ENCODE data around the gene LTBP1. TPM values are rescaled to one million over a fixed set of nuclear protein-coding genes. Genes with fewer than 3 reads are reported as not detected.

The LTBP1 gene
- total RNA-seq, 3 donors from 2014 or later (not counting 1 experiment from before 2014, with no cell fraction given), result 1.7 to 4.7 (median 3.5) TPM

DNA sequence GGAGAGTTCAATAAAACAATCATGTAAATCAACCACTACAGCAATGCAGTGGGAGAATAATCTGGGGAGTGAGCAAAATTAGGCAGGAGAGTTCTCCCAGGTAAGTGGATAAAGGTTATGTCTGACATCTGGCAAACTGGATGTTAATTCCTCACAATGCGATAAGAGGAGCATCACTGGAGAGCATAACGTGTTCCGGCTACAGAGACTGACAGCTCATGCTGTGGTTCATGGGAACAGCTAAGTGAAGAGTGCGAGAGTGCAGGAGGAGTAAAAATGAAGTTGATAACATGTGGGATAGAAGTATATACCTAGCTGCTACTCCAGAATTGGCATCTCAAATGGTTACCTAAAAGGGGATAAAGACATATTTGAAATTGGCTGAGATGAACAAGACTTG, 153.2 kb downstream of the LTBP1 start:
- intact Hi-C loops (cut with micrococcal nuclease), result no loop called here
- Mint-ChIP-seq H3K36me3 (no peaks in the 10 kb centered on the region), H3K27ac (no peak overlapping the region), H3K27me3 (ENCODE audit: low read depth in 2 of 2) (peaks cover 16 to 20% of the 10 kb centered on the region in 2 donors), H3K4me1 (no peaks in the 10 kb centered on the region), H3K4me3 (no peak overlapping the region), H3K9me3 (no peaks in the 10 kb centered on the region)
- no peak overlapping the region for H3K27ac ChIP-seq (ENCODE audit: low read length)
- H3K9me3 ChIP-seq (ENCODE audit: control insufficient read depth, insufficient read depth, low read length), result no peaks in the 10 kb centered on the region
- H3K36me3 ChIP-seq (ENCODE audit: control insufficient read depth, insufficient read depth, low read length), result no peaks in the 10 kb centered on the region
- H3K4me1 ChIP-seq (ENCODE audit: control insufficient read depth, insufficient read depth, low read length), result no peaks in the 10 kb centered on the region
- no peak overlapping the region for H3K4me3 ChIP-seq (ENCODE audit: low read length)
- ATAC-seq (no peak), DNase-seq (no peak)
- TF ChIP-seq, protein P1, sequence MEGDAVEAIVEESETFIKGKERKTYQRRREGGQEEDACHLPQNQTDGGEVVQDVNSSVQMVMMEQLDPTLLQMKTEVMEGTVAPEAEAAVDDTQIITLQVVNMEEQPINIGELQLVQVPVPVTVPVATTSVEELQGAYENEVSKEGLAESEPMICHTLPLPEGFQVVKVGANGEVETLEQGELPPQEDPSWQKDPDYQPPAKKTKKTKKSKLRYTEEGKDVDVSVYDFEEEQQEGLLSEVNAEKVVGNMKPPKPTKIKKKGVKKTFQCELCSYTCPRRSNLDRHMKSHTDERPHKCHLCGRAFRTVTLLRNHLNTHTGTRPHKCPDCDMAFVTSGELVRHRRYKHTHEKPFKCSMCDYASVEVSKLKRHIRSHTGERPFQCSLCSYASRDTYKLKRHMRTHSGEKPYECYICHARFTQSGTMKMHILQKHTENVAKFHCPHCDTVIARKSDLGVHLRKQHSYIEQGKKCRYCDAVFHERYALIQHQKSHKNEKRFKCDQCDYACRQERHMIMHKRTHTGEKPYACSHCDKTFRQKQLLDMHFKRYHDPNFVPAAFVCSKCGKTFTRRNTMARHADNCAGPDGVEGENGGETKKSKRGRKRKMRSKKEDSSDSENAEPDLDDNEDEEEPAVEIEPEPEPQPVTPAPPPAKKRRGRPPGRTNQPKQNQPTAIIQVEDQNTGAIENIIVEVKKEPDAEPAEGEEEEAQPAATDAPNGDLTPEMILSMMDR (IDR thresholded peaks at IDR 0.05), result no peak
- no peaks in the 10 kb centered on the region for H3K27me3 ChIP-seq (ENCODE audit: control insufficient read depth, insufficient read depth, low read length)
- WGBS (ENCODE audit: insufficient coverage), result 92% methylated on average over 4 of the region's 4 CpGs

DNA sequence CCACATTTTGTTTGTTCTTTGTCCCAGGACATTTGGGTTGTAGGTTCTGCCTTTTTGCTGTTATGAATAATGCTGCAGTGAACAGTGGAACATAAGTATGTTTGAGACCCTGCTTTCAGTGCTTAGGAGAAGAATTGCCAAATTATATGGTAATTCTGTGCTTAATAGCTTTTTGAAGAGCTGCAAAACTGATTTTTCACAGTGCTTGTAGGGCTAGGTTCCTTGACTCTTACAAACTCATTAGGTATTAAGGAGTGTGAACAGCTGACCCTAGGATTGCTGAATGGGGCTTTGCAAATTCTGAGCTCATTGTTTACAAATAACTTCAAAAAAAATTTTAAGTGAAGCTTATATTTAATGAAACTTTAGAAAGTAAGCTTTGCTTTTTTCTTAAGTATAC, 154.2 kb downstream of the LTBP1 start:
- ATAC-seq, result no peak
- Mint-ChIP-seq H3K36me3 (no peaks in the 10 kb centered on the region), H3K9me3 (no peaks in the 10 kb centered on the region), H3K27ac (no peak overlapping the region), H3K4me3 (no peak overlapping the region), H3K27me3 (ENCODE audit: low read depth in 2 of 2) (peaks cover 6 to 15% of the 10 kb centered on the region in 2 donors), H3K4me1 (no peaks in the 10 kb centered on the region)
- Histone ChIP-seq H3K27me3 (ENCODE audit: control insufficient read depth, insufficient read depth, low read length) (no peaks in the 10 kb centered on the region), H3K27ac (ENCODE audit: low read length) (no peak overlapping the region), H3K9me3 (ENCODE audit: control insufficient read depth, insufficient read depth, low read length) (no peaks in the 10 kb centered on the region), H3K4me1 (ENCODE audit: control insufficient read depth, insufficient read depth, low read length) (no peaks in the 10 kb centered on the region), H3K36me3 (ENCODE audit: control insufficient read depth, insufficient read depth, low read length) (no peaks in the 10 kb centered on the region), H3K4me3 (ENCODE audit: low read length) (no peak overlapping the region)
- TF ChIP-seq, protein P1 (IDR thresholded peaks at IDR 0.05), result no peak
- no peak for DNase-seq
- intact Hi-C loops (cut with micrococcal nuclease), result no loop called here

DNA sequence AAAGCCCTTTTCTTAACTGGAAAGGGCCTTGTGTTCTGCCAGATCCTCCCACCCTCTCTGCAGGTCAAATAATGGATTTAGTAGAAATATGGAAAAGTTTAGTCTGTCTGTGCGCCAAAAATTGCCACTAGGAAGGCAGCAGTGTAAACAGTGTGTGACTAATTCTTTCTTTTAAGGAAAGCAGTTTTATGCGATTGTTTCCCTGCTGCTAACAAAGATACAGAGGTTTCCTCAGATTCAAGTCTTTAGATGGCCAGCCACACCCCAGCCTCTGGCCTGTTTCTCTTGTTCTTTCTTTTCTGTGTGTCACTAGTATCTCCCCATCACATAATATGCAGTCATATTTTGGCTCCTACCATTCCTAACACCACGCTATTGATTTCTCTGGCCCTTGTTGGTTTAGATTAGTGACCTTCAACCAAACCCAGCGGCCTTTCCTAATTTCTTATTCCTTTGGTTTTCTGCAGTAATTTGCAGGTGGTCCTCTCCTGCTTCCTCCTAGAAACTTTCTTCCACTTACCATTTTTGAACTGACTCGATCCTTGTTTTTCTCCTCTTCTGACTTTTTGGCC, 157.4 kb downstream of the LTBP1 start:
- H3K4me1 ChIP-seq (ENCODE audit: control insufficient read depth, insufficient read depth, low read length), result no peaks in the 10 kb centered on the region
- no peak overlapping the region for H3K4me3 ChIP-seq (ENCODE audit: low read length)
- TF ChIP-seq, protein P1 (IDR thresholded peaks at IDR 0.05), result no peak
- Mint-ChIP-seq H3K27me3 (ENCODE audit: low read depth in 2 of 2) (peaks cover 6 to 20% of the 10 kb centered on the region in 2 donors), H3K4me3 (no peak overlapping the region), H3K4me1 (no peaks in the 10 kb centered on the region), H3K36me3 (no peaks in the 10 kb centered on the region), H3K9me3 (no peaks in the 10 kb centered on the region), H3K27ac (no peak overlapping the region)
- no peaks in the 10 kb centered on the region for H3K36me3 ChIP-seq (ENCODE audit: control insufficient read depth, insufficient read depth, low read length)
- H3K9me3 ChIP-seq (ENCODE audit: control insufficient read depth, insufficient read depth, low read length), result no peaks in the 10 kb centered on the region
- no peak overlapping the region for H3K27ac ChIP-seq (ENCODE audit: low read length)
- intact Hi-C loops (cut with micrococcal nuclease), result no loop called here
- H3K27me3 ChIP-seq (ENCODE audit: control insufficient read depth, insufficient read depth, low read length), result no peaks in the 10 kb centered on the region
- no peak for DNase-seq
- WGBS (ENCODE audit: insufficient coverage), result 89% methylated on average over 5 of the region's 5 CpGs
- no peak for ATAC-seq

GRCh38 chr2:33104726-33105125, 158.0 kb downstream of the LTBP1 start:
- DNase-seq (no peak), ATAC-seq (no peak)
- intact Hi-C loops (cut with micrococcal nuclease), result no loop called here
- no peak overlapping the region for H3K4me3 Mint-ChIP-seq
- H3K4me1 ChIP-seq (ENCODE audit: control insufficient read depth, insufficient read depth, low read length), result no peaks in the 10 kb centered on the region
- no peak overlapping the region for H3K4me3 ChIP-seq (ENCODE audit: low read length)
- no peaks in the 10 kb centered on the region for H3K36me3 ChIP-seq (ENCODE audit: control insufficient read depth, insufficient read depth, low read length)
- no peaks in the 10 kb centered on the region for H3K9me3 ChIP-seq (ENCODE audit: control insufficient read depth, insufficient read depth, low read length)
- H3K4me1 Mint-ChIP-seq, result no peaks in the 10 kb centered on the region
- no peaks in the 10 kb centered on the region for H3K9me3 Mint-ChIP-seq
- TF ChIP-seq, protein P1 (IDR thresholded peaks at IDR 0.05), result no peak
- no peaks in the 10 kb centered on the region for H3K36me3 Mint-ChIP-seq
- peaks cover 6 to 20% of the 10 kb centered on the region in 2 donors for H3K27me3 Mint-ChIP-seq (ENCODE audit: low read depth in 2 of 2)
- no peak overlapping the region for H3K27ac Mint-ChIP-seq
- no peak overlapping the region for H3K27ac ChIP-seq (ENCODE audit: low read length)
- H3K27me3 ChIP-seq (ENCODE audit: control insufficient read depth, insufficient read depth, low read length), result no peaks in the 10 kb centered on the region
- 87% methylated on average over 4 of the region's 4 CpGs for WGBS (ENCODE audit: insufficient coverage)

All from natural killer cell (primary cell).